HepG2 (cell line): ENCODE data around the gene HNRNPF. TPM values are rescaled to one million over a fixed set of nuclear protein-coding genes. Genes with fewer than 3 reads are reported as not detected.
A peak's percentile ranks its signal among the peaks of the same experiment; 100 is the strongest.

Experiments
- ATF3 ChIP-seq: sonication (generic); formaldehyde crosslinking; IDR thresholded peaks from 2 replicates; pipeline ENCODE4 v1.4.0; 2020; ENCODE audit warnings: missing genetic modification reagents
- CREM ChIP-seq, 2 experiments: sonication (generic) in 1 of 2; formaldehyde crosslinking in 1 of 2; IDR thresholded peaks; 2 replicates each; pipeline versions ENCODE4 v1.4.0 to v1.6.1; 2016 to 2020; ENCODE audit warnings: antibody characterized with exemption in 1 of 2, mild to moderate bottlenecking in 1 of 2, missing genetic modification reagents in 1 of 2
- ETS1 ChIP-seq: sonication (generic); formaldehyde crosslinking; IDR thresholded peaks from 2 replicates; pipeline ENCODE4 v1.4.0; 2020; ENCODE audit warnings: missing genetic modification reagents
- GABPA ChIP-seq, 2 experiments: IDR thresholded peaks; 2 replicates each; pipeline ENCODE4 v1.6.1; 2011 to 2016; ENCODE audit warnings: low read depth in 2 of 2, low read length in 1 of 2, missing biosample characterization in 1 of 2, missing genetic modification characterization in 1 of 2
- KMT2B ChIP-seq: IDR thresholded peaks from 2 replicates; pipeline ENCODE4 v1.6.1; 2016; ENCODE audit warnings: missing genetic modification reagents, missing compliant biosample characterization
- MXI1 ChIP-seq: IDR thresholded peaks from 3 replicates; pipeline ENCODE4 v1.6.1; 2012; ENCODE audit warnings: low read depth, low read length, inconsistent platforms, borderline replicate concordance
- PITX1 ChIP-seq: sonication (generic); formaldehyde crosslinking; IDR thresholded peaks from 2 replicates; pipeline ENCODE4 v1.5.1; 2020; ENCODE audit warnings: mild to moderate bottlenecking, missing genetic modification reagents
- PLSCR1 ChIP-seq: sonication (generic); formaldehyde crosslinking; IDR thresholded peaks from 2 replicates; pipeline ENCODE4 v1.5.0; 2020; ENCODE audit warnings: missing genetic modification reagents, mild to moderate bottlenecking, borderline replicate concordance
- PPARG ChIP-seq: conservative IDR thresholded peaks from 2 replicates; pipeline ENCODE4 v1.6.1; 2016; ENCODE audit warnings: missing biosample characterization, missing genetic modification reagents
- RCOR2 ChIP-seq: IDR thresholded peaks from 2 replicates; pipeline ENCODE4 v1.6.1; 2016; ENCODE audit warnings: missing biosample characterization, missing genetic modification reagents
- SPEN ChIP-seq: sonication (generic); formaldehyde crosslinking; IDR thresholded peaks from 2 replicates; pipeline ENCODE4 v1.5.1; 2020; ENCODE audit warnings: low read depth, mild to moderate bottlenecking, missing genetic modification reagents
- STAT6 ChIP-seq: sonication (generic); formaldehyde crosslinking; IDR thresholded peaks from 2 replicates; pipeline ENCODE4 v1.4.0; 2020; ENCODE audit warnings: missing genetic modification reagents, mild to moderate bottlenecking, borderline replicate concordance
- TAF15 ChIP-seq: fragments of 200-400 bp; formaldehyde crosslinking; IDR thresholded peaks from one replicate; pipeline ENCODE4 v1.6.1; 2018; ENCODE audit warnings: mild to moderate bottlenecking, low read depth, low read length; ENCODE audit not compliant: poor library complexity, severe bottlenecking
- ZFP82 ChIP-seq: sonication (generic); formaldehyde crosslinking; IDR thresholded peaks from 2 replicates; pipeline ENCODE4 v1.5.1; 2020; ENCODE audit warnings: mild to moderate bottlenecking, missing genetic modification reagents, borderline replicate concordance
- ZFYVE20 ChIP-seq: sonication (generic); formaldehyde crosslinking; IDR thresholded peaks from 2 replicates; pipeline ENCODE4 v1.8.0; 2023; ENCODE audit warnings: low read depth, mild to moderate bottlenecking, moderate library complexity, missing genetic modification reagents, borderline replicate concordance
- ZNF256 ChIP-seq: sonication (generic); formaldehyde crosslinking; conservative IDR thresholded peaks from 2 replicates; pipeline ENCODE4 v1.4.0; 2020; ENCODE audit warnings: missing genetic modification reagents
- ZNF317 ChIP-seq: sonication (generic); formaldehyde crosslinking; IDR thresholded peaks from 2 replicates; pipeline ENCODE4 v1.5.0; 2020; ENCODE audit warnings: mild to moderate bottlenecking, missing genetic modification reagents
- ZNF331 ChIP-seq: sonication (generic); formaldehyde crosslinking; IDR thresholded peaks from 2 replicates; pipeline ENCODE4 v1.4.0; 2020; ENCODE audit warnings: missing genetic modification reagents
- ZNF768 ChIP-seq: sonication (generic); formaldehyde crosslinking; IDR thresholded peaks from 2 replicates; pipeline ENCODE4 v1.4.0; 2020; ENCODE audit warnings: missing genetic modification reagents
- ZSCAN25 ChIP-seq: sonication (generic); formaldehyde crosslinking; IDR thresholded peaks from 2 replicates; pipeline ENCODE4 v1.8.0; 2022; ENCODE audit warnings: mild to moderate bottlenecking, missing genetic modification reagents
- ZSCAN31 ChIP-seq: sonication (generic); formaldehyde crosslinking; IDR thresholded peaks from 2 replicates; pipeline ENCODE4 v1.5.0; 2020; ENCODE audit warnings: low read depth, mild to moderate bottlenecking, missing genetic modification reagents
- polyA plus RNA-seq, 8 experiments: library from polyadenylated mRNA; depleted of rRNA in 3 of 8; stranded (reverse) in 7 of 8; unstranded in 1 of 8; fragments of >200 nt; fragmentation: Illumina TruSeq in 4 of 8; extraction: Trizol in 4 of 8; gene quantifications; 2 replicates each; pipeline versions ENCODE4 v1.2.1 to v1.2.3, GENCODE V29; 2011 to 2016; ENCODE audit warnings: low read depth in 4 of 8, missing spikeins in 1 of 8, mixed read lengths in 1 of 8; ENCODE audit not compliant: insufficient read depth in 1 of 8
- total RNA-seq, 5 experiments: library from RNA; depleted of rRNA; stranded (reverse); fragments of >200 nt; fragmentation: Illumina TruSeq; extraction: Trizol; gene quantifications; 2 replicates each; pipeline ENCODE4 v1.2.3, GENCODE V29; 2016; ENCODE audit warnings: low read depth in 1 of 5

The HNRNPF gene
- total and polyA plus RNA-seq, 2 of the 13 experiments (the other 11 are each of a cell fraction or from before 2014, with no cell fraction given), result 166 to 308 TPM

- TF ChIP-seq ETS1 (CRISPR knock-in tag) (peak; percentile 93), KMT2B (CRISPR knock-in tag) (no peak), ZNF256 (CRISPR knock-in tag) (no peak; the same call in none of the 2 replicates), ZNF317 (CRISPR knock-in tag) (no peak), ZNF331 (CRISPR knock-in tag) (peak; percentile 66), ZNF768 (CRISPR knock-in tag) (peak; percentile 28; the same call in 1 of the 2 replicates), STAT6 (no peak), PITX1 (CRISPR knock-in tag) (no peak), GABPA (IDR thresholded peaks at IDR 0.05; ENCODE audit: low read depth, low read length) (peak; percentile 69), GABPA (CRISPR knock-in tag; IDR thresholded peaks at IDR 0.05; ENCODE audit: low read depth) (no peak), ZSCAN25 (CRISPR knock-in tag) (no peak), CREM (IDR thresholded peaks at IDR 0.05) (0 out of 2 replicates have a peak, but pooled peaks have one; percentile 7), CREM (CRISPR knock-in tag; IDR thresholded peaks at IDR 0.05) (no peak), PPARG (CRISPR knock-in tag) (no peak), SPEN (CRISPR knock-in tag) (peak; percentile 34; the same call in 1 of the 2 replicates), PLSCR1 (no peak), RCOR2 (CRISPR knock-in tag) (no peak), MXI1 (no peak), ZFP82 (no peak), TAF15 (no peak), ZSCAN31 (CRISPR knock-in tag) (no peak), ATF3 (CRISPR knock-in tag) (no peak), ZFYVE20 (no peak)
These were observed 12.7 kb downstream of the HNRNPF start (continued) for GRCh38 chr10:43396061-43396927.
